GM12878 (cell line): ENCODE measurements around the gene HPSE2. TPM values are rescaled to one million over a fixed set of nuclear protein-coding genes. Genes with fewer than 3 reads are reported as not detected.

ENCODE experiments used
- ATAC-seq: fragments of 200-7000 bp; cut with Tn5 transposase; 3 replicates; pipeline ENCODE4 v1.9.1; 2020; ENCODE audit warnings: mild to moderate bottlenecking, moderate library complexity
- BruUV-seq: library from RNA; stranded (reverse); fragments of 400-500 nt; replicated peaks from 2 replicates; lab custom pipeline; 2021; lab: Mats Ljungman, UMichigan
- CTCF ChIA-PET: fragments of 300-600 bp; sonication (Branson Sonifier 250); formaldehyde crosslinking; extraction: SDS; loops from one replicate; lab custom pipeline; 2021; ENCODE audit warnings: inconsistent platforms; lab: Yijun Ruan, JAX
- POLR2A ChIA-PET: fragments of 350-600 bp; formaldehyde crosslinking; extraction: SDS; loops from one replicate; lab custom pipeline; 2021; ENCODE audit warnings: inconsistent platforms; lab: Charles Lee
- RAD21 ChIA-PET: fragments of 300-600 bp; sonication (Branson Sonifier 250); formaldehyde crosslinking; loops from one replicate; lab custom pipeline; 2023; ENCODE audit warnings: antibody characterized with exemption; ENCODE audit not compliant: unreplicated experiment; lab: Charles Lee
- SMC1A ChIA-PET: fragments of 300-600 bp; sonication (Branson Sonifier 250); formaldehyde crosslinking; loops from one replicate; lab custom pipeline; 2023; ENCODE audit not compliant: unreplicated experiment, uncharacterized antibody; lab: Charles Lee
- DNase-seq: peaks from one replicate; pipeline ENCODE4 v3.0.0-alpha.2; 2011; ENCODE audit warnings: low read depth, low spot score
- FAIRE-seq: peaks from 3 replicates; lab custom pipeline; 2011; peaks lifted over from hg19 to GRCh38; lab: Jason Lieb, UNC
- H2AFZ ChIP-seq: 2 replicates; pipeline ENCODE4 v1.6.0; 2011; ENCODE audit warnings: low read depth, low read length, control low read depth; ENCODE audit not compliant: control insufficient read depth
- H3K27ac ChIP-seq: 2 replicates; pipeline ENCODE4 v1.5.1; 2011; ENCODE audit warnings: control low read depth; ENCODE audit not compliant: control insufficient read depth, insufficient read depth
- H3K27me3 ChIP-seq, 2 experiments: replicated peaks in 1 of 2; 2 replicates each; pipeline versions ENCODE4 v1.6.0 to v1.6.1; 2011; ENCODE audit warnings: low read length in 1 of 2; ENCODE audit not compliant: control insufficient read depth in 2 of 2, insufficient read depth in 2 of 2
- H3K36me3 ChIP-seq, 2 experiments: 2 replicates each; pipeline ENCODE4 v1.5.1; 2011; ENCODE audit warnings: low read length in 1 of 2; ENCODE audit not compliant: control insufficient read depth in 2 of 2, insufficient read depth in 2 of 2
- H3K4me1 ChIP-seq: 2 replicates; pipeline ENCODE4 v1.6.1; 2011; ENCODE audit warnings: mild to moderate bottlenecking, low read length, moderate library complexity, mixed read lengths; ENCODE audit not compliant: control insufficient read depth, insufficient read depth
- H3K4me2 ChIP-seq: 2 replicates; pipeline ENCODE4 v1.6.0; 2011; ENCODE audit warnings: control low read depth; ENCODE audit not compliant: control insufficient read depth, insufficient read depth
- H3K4me3 ChIP-seq: fragments of 200-600 bp; sonication (generic); 2 replicates; pipeline ENCODE4 v1.5.1; 2016
- H3K79me2 ChIP-seq: 2 replicates; pipeline ENCODE4 v1.6.0; 2011; ENCODE audit warnings: low read length; ENCODE audit not compliant: control insufficient read depth, insufficient read depth
- H3K9ac ChIP-seq: 2 replicates; pipeline ENCODE4 v1.8.0; 2011; ENCODE audit warnings: low read length, control low read depth, mixed read lengths; ENCODE audit not compliant: control insufficient read depth, insufficient read depth
- H3K9me3 ChIP-seq: replicated peaks from 3 replicates; pipeline ENCODE4 v1.5.1; 2011; ENCODE audit warnings: mild to moderate bottlenecking, low read length; ENCODE audit not compliant: control insufficient read depth, insufficient read depth
- H4K20me1 ChIP-seq: 2 replicates; pipeline ENCODE4 v1.6.0; 2011; ENCODE audit not compliant: control insufficient read depth, insufficient read depth
- DPF2 ChIP-seq: fragments of 450-650 bp; IDR thresholded peaks from 2 replicates; pipeline ENCODE4 v1.6.1; 2017; ENCODE audit warnings: mild to moderate bottlenecking
- PBX3 ChIP-seq: IDR thresholded peaks from 2 replicates; pipeline ENCODE4 v1.6.1; 2011; ENCODE audit warnings: mild to moderate bottlenecking, low read depth, low read length, moderate library complexity; ENCODE audit not compliant: insufficient replicate concordance
- RELA ChIP-seq: fragments of 450-650 bp; IDR thresholded peaks from 2 replicates; pipeline ENCODE4 v1.8.0; 2014; ENCODE audit warnings: borderline replicate concordance; ENCODE audit not compliant: partially characterized antibody
- SMAD5 ChIP-seq: IDR thresholded peaks from 2 replicates; pipeline ENCODE4 v1.6.1; 2016; ENCODE audit warnings: antibody characterized with exemption, low read depth
- TBL1XR1 ChIP-seq: IDR thresholded peaks from 2 replicates; pipeline ENCODE4 v1.6.1; 2012; ENCODE audit warnings: low read depth, low read length, improper control_type of control experiment
- WGBS: methylation state at CpG from one replicate; pipeline ENCODE4 v1.1.6; 2016; ENCODE audit warnings: low lambda C conversion rate; ENCODE audit not compliant: insufficient replicate concordance, insufficient coverage; ENCODE audit errors: missing lambda C conversion rate; 5-methylcytosine and 5-hydroxymethylcytosine counted together
- in situ Hi-C: fragments of 300-500 bp; cut with MboI; formaldehyde crosslinking; loops from 9 replicates; pipeline ENCODE4 v1.14.3; 2018; ENCODE audit warnings: mixed read lengths
- intact Hi-C: fragments of 100-400 bp; cut with micrococcal nuclease; formaldehyde crosslinking; loops from one replicate; pipeline ENCODE4 v1.14.2; 2022; ENCODE audit not compliant: unreplicated experiment
- polyA plus RNA-seq, 11 experiments: library from polyadenylated mRNA; depleted of rRNA in 4 of 11; unstranded in 6 of 11; stranded (reverse) in 5 of 11; fragments of >200 nt; fragmentation: Nextera tagmentation in 4 of 11; fragmentation: Illumina TruSeq in 1 of 11; extraction: Ambion mirVana in 4 of 11; extraction: Trizol in 1 of 11; gene quantifications; 1 replicate in 1 of 11; 2 replicates in 10 of 11; pipeline versions ENCODE4 v1.2.1 to v1.2.3, GENCODE V29; 2011 to 2016; ENCODE audit warnings: inconsistent platforms in 2 of 11, missing spikeins in 2 of 11, low read depth in 1 of 11
- total RNA-seq, 4 experiments: library from RNA; depleted of rRNA in 3 of 4; stranded (reverse); fragments of >200 nt in 3 of 4; fragmentation: Illumina TruSeq in 1 of 4; extraction: Trizol in 1 of 4; gene quantifications; 2 replicates each; pipeline versions ENCODE4 v1.2.1 to v1.2.3, GENCODE V29; 2013 to 2021
- TF ChIP-seq, protein P1 (sequence below): fragments of 450-650 bp; conservative IDR thresholded peaks from 2 replicates; pipeline ENCODE4 v1.6.1; 2017; ENCODE audit warnings: mild to moderate bottlenecking, moderate library complexity
- TF ChIP-seq, protein P2 (sequence below): fragments of 450-650 bp; formaldehyde crosslinking; IDR thresholded peaks from 2 replicates; pipeline ENCODE4 v1.4.0; 2020; ENCODE audit warnings: mild to moderate bottlenecking, moderate library complexity

Gene HPSE2
- total and polyA plus RNA-seq, 10 of the 15 experiments (the other 5 are each of a cell fraction or from before 2014, with no cell fraction given): 0.06 TPM; not detected in 9

- WGBS: 0% methylated on average over 1 of the region's 1 CpG
These were observed 607.4 kb downstream of the HPSE2 start for GRCh38 chr10:98628206-98628605.

GRCh38 chr10:98627711-98628110 is 607.9 kb downstream of the HPSE2 start:
- ChIA-PET SMC1A (interaction anchor here (1.4 kb wide), 1 partner anchor 49 kb away, joined by 3 read pairs; no protein-coding TSS in a partner anchor), CTCF (no interaction called here), POLR2A (no interaction called here)

More at GRCh38 chr10:98628206-98628605, 607.4 kb downstream of the HPSE2 start:
- SMC1A ChIA-PET: interaction anchor here (1.4 kb wide), 1 partner anchor 49 kb away, joined by 3 read pairs; no protein-coding TSS in a partner anchor
- H3K36me3 ChIP-seq: no peaks in the 10 kb centered on the region
- H3K4me2 ChIP-seq: no peak overlapping the region
- H3K79me2 ChIP-seq: no peaks in the 10 kb centered on the region
- no peak for DNase-seq
- BruUV-seq: no TSS peak
- TF ChIP-seq TBL1XR1: no peak
- no peak overlapping the region for H3K27ac ChIP-seq
- no peak overlapping the region for H2AFZ ChIP-seq
- H3K9me3 ChIP-seq: no peaks in the 10 kb centered on the region
- POLR2A ChIA-PET: no interaction called here
- intact Hi-C loops: no loop called here
- no peaks in the 10 kb centered on the region for H4K20me1 ChIP-seq
- in situ Hi-C loops: no loop called here
- H3K4me3 ChIP-seq: no peak overlapping the region
- CTCF ChIA-PET: no interaction called here
- no peaks in the 10 kb centered on the region for H3K4me1 ChIP-seq
- ATAC-seq: no peak
- RAD21 ChIA-PET: no interaction called here
- FAIRE-seq: no peak
- no peaks in the 10 kb centered on the region for H3K27me3 ChIP-seq
- H3K9ac ChIP-seq: no peak overlapping the region

More at GRCh38 chr10:98627711-98628110, 607.9 kb downstream of the HPSE2 start:
- H3K4me2 ChIP-seq: no peak overlapping the region
- H3K79me2 ChIP-seq: no peaks in the 10 kb centered on the region
- TF ChIP-seq SMAD5: no peak
- TF ChIP-seq RELA: no peak
- TF ChIP-seq, protein P1, sequence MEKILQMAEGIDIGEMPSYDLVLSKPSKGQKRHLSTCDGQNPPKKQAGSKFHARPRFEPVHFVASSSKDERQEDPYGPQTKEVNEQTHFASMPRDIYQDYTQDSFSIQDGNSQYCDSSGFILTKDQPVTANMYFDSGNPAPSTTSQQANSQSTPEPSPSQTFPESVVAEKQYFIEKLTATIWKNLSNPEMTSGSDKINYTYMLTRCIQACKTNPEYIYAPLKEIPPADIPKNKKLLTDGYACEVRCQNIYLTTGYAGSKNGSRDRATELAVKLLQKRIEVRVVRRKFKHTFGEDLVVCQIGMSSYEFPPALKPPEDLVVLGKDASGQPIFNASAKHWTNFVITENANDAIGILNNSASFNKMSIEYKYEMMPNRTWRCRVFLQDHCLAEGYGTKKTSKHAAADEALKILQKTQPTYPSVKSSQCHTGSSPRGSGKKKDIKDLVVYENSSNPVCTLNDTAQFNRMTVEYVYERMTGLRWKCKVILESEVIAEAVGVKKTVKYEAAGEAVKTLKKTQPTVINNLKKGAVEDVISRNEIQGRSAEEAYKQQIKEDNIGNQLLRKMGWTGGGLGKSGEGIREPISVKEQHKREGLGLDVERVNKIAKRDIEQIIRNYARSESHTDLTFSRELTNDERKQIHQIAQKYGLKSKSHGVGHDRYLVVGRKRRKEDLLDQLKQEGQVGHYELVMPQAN: no peak
- TF ChIP-seq DPF2: no peak
- TF ChIP-seq, protein P2, sequence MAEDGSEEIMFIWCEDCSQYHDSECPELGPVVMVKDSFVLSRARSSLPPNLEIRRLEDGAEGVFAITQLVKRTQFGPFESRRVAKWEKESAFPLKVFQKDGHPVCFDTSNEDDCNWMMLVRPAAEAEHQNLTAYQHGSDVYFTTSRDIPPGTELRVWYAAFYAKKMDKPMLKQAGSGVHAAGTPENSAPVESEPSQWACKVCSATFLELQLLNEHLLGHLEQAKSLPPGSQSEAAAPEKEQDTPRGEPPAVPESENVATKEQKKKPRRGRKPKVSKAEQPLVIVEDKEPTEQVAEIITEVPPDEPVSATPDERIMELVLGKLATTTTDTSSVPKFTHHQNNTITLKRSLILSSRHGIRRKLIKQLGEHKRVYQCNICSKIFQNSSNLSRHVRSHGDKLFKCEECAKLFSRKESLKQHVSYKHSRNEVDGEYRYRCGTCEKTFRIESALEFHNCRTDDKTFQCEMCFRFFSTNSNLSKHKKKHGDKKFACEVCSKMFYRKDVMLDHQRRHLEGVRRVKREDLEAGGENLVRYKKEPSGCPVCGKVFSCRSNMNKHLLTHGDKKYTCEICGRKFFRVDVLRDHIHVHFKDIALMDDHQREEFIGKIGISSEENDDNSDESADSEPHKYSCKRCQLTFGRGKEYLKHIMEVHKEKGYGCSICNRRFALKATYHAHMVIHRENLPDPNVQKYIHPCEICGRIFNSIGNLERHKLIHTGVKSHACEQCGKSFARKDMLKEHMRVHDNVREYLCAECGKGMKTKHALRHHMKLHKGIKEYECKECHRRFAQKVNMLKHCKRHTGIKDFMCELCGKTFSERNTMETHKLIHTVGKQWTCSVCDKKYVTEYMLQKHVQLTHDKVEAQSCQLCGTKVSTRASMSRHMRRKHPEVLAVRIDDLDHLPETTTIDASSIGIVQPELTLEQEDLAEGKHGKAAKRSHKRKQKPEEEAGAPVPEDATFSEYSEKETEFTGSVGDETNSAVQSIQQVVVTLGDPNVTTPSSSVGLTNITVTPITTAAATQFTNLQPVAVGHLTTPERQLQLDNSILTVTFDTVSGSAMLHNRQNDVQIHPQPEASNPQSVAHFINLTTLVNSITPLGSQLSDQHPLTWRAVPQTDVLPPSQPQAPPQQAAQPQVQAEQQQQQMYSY (CRISPR knock-in tag): no peak
- no peak for TF ChIP-seq PBX3
- no peak for FAIRE-seq
- no peak overlapping the region for H2AFZ ChIP-seq
- intact Hi-C loops: no loop called here
- no peaks in the 10 kb centered on the region for H3K9me3 ChIP-seq
- H3K27ac ChIP-seq: no peak overlapping the region
- no peaks in the 10 kb centered on the region; a peak in 1 of 4 replicates for H3K27me3 ChIP-seq
- no peaks in the 10 kb centered on the region for H3K4me1 ChIP-seq
- 6% methylated on average over 1 of the region's 1 CpG for WGBS
- no peaks in the 10 kb centered on the region for H3K36me3 ChIP-seq
- no peak overlapping the region for H3K9ac ChIP-seq
- BruUV-seq: no TSS peak
- in situ Hi-C loops: no loop called here
- H4K20me1 ChIP-seq: no peaks in the 10 kb centered on the region
- ATAC-seq: no peak
- RAD21 ChIA-PET: no interaction called here
- H3K4me3 ChIP-seq: no peak overlapping the region
- no peak for DNase-seq
